ENCODE measurements around the gene S100A5. TPM values are rescaled to one million over a fixed set of nuclear protein-coding genes. Genes with fewer than 3 reads are reported as not detected.

S100A5 gene
- total and polyA plus RNA-seq, 2 of the 8 experiments (the other 6 are each of a cell fraction or from before 2014, with no cell fraction given) = not detected

DNA sequence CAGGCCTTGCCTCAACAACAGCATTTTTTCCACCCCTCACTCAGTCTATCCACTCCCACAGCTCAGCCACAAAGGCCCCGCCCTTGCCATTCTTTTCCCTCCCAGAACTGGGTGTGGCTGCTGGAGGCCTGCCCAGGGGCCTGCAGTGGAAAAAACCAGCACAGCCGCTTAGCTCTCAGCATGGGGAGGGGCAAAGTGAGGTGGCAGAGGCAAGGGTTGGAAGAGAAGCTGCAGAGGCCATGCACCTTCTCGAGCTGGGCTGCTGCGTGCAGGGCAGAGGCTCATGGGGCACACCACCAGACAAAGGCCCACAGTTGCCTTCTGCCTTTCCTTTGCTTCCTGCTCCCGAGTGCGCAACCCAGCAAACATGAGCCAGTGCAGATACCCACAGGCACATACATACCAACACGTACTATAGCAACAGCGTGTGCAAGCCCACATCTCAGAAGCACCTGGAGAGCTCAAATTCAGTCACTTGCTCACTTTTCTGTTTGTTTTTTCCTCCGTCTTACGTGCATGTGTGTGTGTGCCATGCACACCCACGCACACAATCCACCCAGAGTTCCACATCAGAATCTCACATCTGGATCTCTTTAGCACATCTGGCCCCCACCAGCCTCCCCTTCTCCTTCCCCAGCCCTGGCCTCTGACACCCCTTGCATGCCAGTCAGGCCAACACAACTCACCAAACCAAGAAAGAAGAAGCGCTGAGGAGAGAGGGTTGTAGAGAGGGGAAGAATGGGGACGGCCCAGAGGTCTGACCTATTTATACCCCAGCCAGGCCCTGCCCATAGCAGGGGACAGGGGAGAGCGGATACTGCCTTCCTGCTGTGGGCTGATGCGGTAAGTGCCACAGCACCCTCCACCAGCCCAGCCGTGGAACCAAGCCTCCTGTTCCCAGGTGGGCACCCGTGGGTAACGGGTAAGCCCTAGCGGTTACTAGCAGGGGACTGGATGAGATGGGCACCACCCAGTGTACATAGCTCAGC is 4.6 kb upstream of the S100A5 start, which contains the start of gene S100A4 (continued):
- TF ChIP-seq MAX (IDR thresholded peaks at IDR 0.05) (0 out of 2 replicates have a peak, but pooled peaks have one; percentile 10), POLR2A (IDR thresholded peaks at IDR 0.05; ENCODE audit: control extremely low read depth in 1 of 2, low read depth in 2 of 2, low read length in 2 of 2) (peak in 1 of 2 experiments; percentile 34; a peak in 1 of 3 replicates), RXRA (IDR thresholded peaks at IDR 0.05; ENCODE audit: insufficient read depth, low read depth, low read length) (no peak), TAF7 (optimal IDR thresholded peaks at IDR 0.05; ENCODE audit: borderline replicate concordance, low read depth, low read length) (no peak), HDAC6 (IDR thresholded peaks at IDR 0.05; ENCODE audit: low read depth, low read length) (no peak), SP4 (IDR thresholded peaks at IDR 0.05; ENCODE audit: low read length) (no peak)

Data from H1 (cell line).